ENCODE measurements around the gene CCL22. TPM values are rescaled to one million over a fixed set of nuclear protein-coding genes. Genes with fewer than 3 reads are reported as not detected.

Gene CCL22
- total and polyA plus RNA-seq, 2 donors = 1.8 to 11.0 TPM

- Histone ChIP-seq H3K9me3 (ENCODE audit: control insufficient read depth in 2 of 2, insufficient read depth in 1 of 2, low read length in 1 of 2) (no peaks in the 10 kb centered on the region), H3K4me1 (ENCODE audit: control insufficient read depth in 2 of 2, insufficient read depth in 2 of 2, low read length in 2 of 2) (peaks cover 0 to 13% of the 10 kb centered on the region in 2 donors), H3K27me3 (ENCODE audit: control insufficient read depth in 2 of 2, insufficient read depth in 1 of 2, low read length in 1 of 2) (peaks cover 2 to 12% of the 10 kb centered on the region in 2 donors), H3K27ac (ENCODE audit: low read depth in 1 of 2, low read length in 1 of 2) (no peak overlapping the region), H3K36me3 (ENCODE audit: control insufficient read depth in 2 of 2, insufficient read depth in 2 of 2, low read length in 1 of 2) (no peaks in the 10 kb centered on the region), H3K4me3 (ENCODE audit: low read length in 2 of 2) (no peak overlapping the region)
- 95% methylated on average over 7 of the region's 7 CpGs for WGBS
- DNase-seq (ENCODE audit: low read depth in 6 of 9, low spot score in 9 of 9) = no peak
These were observed 4.3 kb upstream of the CCL22 start for GRCh38 chr16:57354311-57354710.

DNA sequence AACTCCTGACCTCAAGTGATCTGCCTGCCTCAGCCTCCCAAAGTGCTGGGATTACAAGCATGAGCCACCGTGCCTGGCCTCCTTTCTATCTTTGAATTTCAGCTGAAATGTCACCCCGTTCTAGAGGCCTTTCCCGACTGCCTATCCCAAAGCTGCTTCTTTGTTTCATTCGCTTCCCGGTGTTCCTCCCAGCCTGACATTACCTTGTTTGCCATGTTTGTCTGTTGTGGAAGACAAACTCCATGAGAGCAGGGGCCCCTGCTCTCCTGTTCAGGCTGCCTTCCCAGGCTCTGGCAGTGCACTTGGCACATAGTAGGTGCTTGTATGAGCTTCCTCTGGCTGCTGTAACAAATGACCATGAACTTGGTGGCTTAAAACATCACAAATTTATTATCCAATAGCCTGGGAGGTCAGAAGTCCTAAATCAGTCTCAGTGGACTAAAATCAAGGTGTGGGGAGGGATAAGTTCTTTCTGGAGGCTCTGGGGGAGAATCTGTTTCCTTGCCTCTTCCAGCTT lies 2.6 kb upstream of the CCL22 start:
- 94% methylated on average over 5 of the region's 5 CpGs for WGBS
- Histone ChIP-seq H3K4me1 (ENCODE audit: control insufficient read depth in 2 of 2, insufficient read depth in 2 of 2, low read length in 2 of 2) (peaks cover 0 to 21% of the 10 kb centered on the region in 2 donors), H3K27me3 (ENCODE audit: control insufficient read depth in 2 of 2, insufficient read depth in 1 of 2, low read length in 1 of 2) (no peaks in the 10 kb centered on the region), H3K4me3 (ENCODE audit: low read length in 2 of 2) (no peak overlapping the region), H3K36me3 (ENCODE audit: control insufficient read depth in 2 of 2, insufficient read depth in 2 of 2, low read length in 1 of 2) (no peaks in the 10 kb centered on the region), H3K9me3 (ENCODE audit: control insufficient read depth in 2 of 2, insufficient read depth in 1 of 2, low read length in 1 of 2) (no peaks in the 10 kb centered on the region), H3K27ac (ENCODE audit: low read depth in 1 of 2, low read length in 1 of 2) (no peak overlapping the region)
- no peak for DNase-seq (ENCODE audit: low read depth in 6 of 9, low spot score in 9 of 9)

- DNase-seq (ENCODE audit: low read depth in 6 of 9, low spot score in 9 of 9) = no peak
These were observed 2.0 kb upstream of the CCL22 start for GRCh38 chr16:57356547-57356946.

DNA sequence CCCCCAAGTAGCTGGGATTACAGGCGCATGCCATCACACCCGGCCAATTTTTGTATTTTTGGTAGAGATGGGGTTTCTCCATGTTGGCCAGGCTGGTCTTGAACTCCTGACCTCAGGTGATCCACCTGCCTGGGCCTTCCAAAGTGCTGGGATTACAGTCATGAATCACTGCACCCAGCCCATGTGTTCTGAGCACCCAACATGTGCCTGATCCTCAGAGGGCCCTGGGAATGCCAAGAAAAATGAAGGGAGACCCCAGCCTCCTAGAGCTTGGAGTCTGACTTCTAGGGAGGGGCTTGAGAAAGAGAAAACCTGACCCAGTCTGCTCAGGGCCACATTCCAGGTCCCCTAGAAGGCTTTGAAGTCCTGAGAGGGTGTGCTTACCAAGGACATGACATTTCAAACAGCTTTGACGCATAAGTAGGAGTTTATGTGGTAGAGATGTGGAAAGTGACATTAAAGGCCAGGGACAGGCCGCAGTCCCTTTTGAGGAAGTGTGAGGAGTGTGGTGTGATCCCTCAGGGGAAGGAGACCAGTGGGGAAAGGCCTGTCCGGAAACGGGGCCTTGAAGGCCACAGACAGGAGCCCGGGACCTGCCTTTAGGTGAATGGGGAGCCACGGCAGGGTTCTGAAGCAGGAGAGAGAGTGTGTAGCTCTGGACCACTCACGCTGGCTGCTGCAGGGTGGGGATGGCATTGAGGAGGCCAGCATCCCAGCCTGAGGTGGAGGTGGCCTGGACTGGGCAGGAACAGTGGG lies 1.1 kb upstream of the CCL22 start:
- WGBS = 91% methylated on average over 9 of the region's 9 CpGs
- Histone ChIP-seq H3K4me1 (ENCODE audit: control insufficient read depth in 2 of 2, insufficient read depth in 2 of 2, low read length in 2 of 2) (peaks cover 7 to 37% of the 10 kb centered on the region in 2 donors), H3K4me3 (ENCODE audit: low read length in 2 of 2) (no peak overlapping the region), H3K9me3 (ENCODE audit: control insufficient read depth in 2 of 2, insufficient read depth in 1 of 2, low read length in 1 of 2) (no peaks in the 10 kb centered on the region), H3K27ac (ENCODE audit: low read depth in 1 of 2, low read length in 1 of 2) (no peak overlapping the region), H3K27me3 (ENCODE audit: control insufficient read depth in 2 of 2, insufficient read depth in 1 of 2, low read length in 1 of 2) (no peaks in the 10 kb centered on the region), H3K36me3 (ENCODE audit: control insufficient read depth in 2 of 2, insufficient read depth in 2 of 2, low read length in 1 of 2) (no peaks in the 10 kb centered on the region)
- no peak for DNase-seq (ENCODE audit: low read depth in 6 of 9, low spot score in 9 of 9)

More at GRCh38 chr16:57356547-57356946, 2.0 kb upstream of the CCL22 start:
- peaks cover 2 to 27% of the 10 kb centered on the region in 2 donors for H3K4me1 ChIP-seq (ENCODE audit: control insufficient read depth in 2 of 2, insufficient read depth in 2 of 2, low read length in 2 of 2)
- no peak overlapping the region for H3K4me3 ChIP-seq (ENCODE audit: low read length in 2 of 2)
- no peaks in the 10 kb centered on the region for H3K9me3 ChIP-seq (ENCODE audit: control insufficient read depth in 2 of 2, insufficient read depth in 1 of 2, low read length in 1 of 2)
- H3K27me3 ChIP-seq (ENCODE audit: control insufficient read depth in 2 of 2, insufficient read depth in 1 of 2, low read length in 1 of 2) = no peaks in the 10 kb centered on the region
- WGBS = 97% methylated on average over 4 of the region's 4 CpGs
- no peak overlapping the region for H3K27ac ChIP-seq (ENCODE audit: low read depth in 1 of 2, low read length in 1 of 2)
- H3K36me3 ChIP-seq (ENCODE audit: control insufficient read depth in 2 of 2, insufficient read depth in 2 of 2, low read length in 1 of 2) = no peaks in the 10 kb centered on the region

- H3K9me3 ChIP-seq (ENCODE audit: control insufficient read depth in 2 of 2, insufficient read depth in 1 of 2, low read length in 1 of 2) = peaks cover 0 to 2% of the 10 kb centered on the region in 2 donors
- H3K4me3 ChIP-seq (ENCODE audit: low read length in 2 of 2) = no peak overlapping the region
- no peaks in the 10 kb centered on the region for H3K36me3 ChIP-seq (ENCODE audit: control insufficient read depth in 2 of 2, insufficient read depth in 2 of 2, low read length in 1 of 2)
- 96% methylated on average over 7 of the region's 7 CpGs for WGBS
- no peak overlapping the region for H3K27ac ChIP-seq (ENCODE audit: low read depth in 1 of 2, low read length in 1 of 2)
- peaks cover 7 to 41% of the 10 kb centered on the region in 2 donors for H3K4me1 ChIP-seq (ENCODE audit: control insufficient read depth in 2 of 2, insufficient read depth in 2 of 2, low read length in 2 of 2)
- no peaks in the 10 kb centered on the region for H3K27me3 ChIP-seq (ENCODE audit: control insufficient read depth in 2 of 2, insufficient read depth in 1 of 2, low read length in 1 of 2)
- DNase-seq (ENCODE audit: low read depth in 6 of 9, low spot score in 9 of 9) = no peak
These were observed 530 bp upstream of the CCL22 start for GRCh38 chr16:57358086-57358420.

GRCh38 chr16:57360321-57360935 lies 1.8 kb downstream of the CCL22 start:
- Histone ChIP-seq H3K4me1 (ENCODE audit: control insufficient read depth in 2 of 2, insufficient read depth in 2 of 2, low read length in 2 of 2) (peaks cover 7 to 46% of the 10 kb centered on the region in 2 donors), H3K9me3 (ENCODE audit: control insufficient read depth in 2 of 2, insufficient read depth in 1 of 2, low read length in 1 of 2) (peaks cover 0 to 5% of the 10 kb centered on the region in 2 donors), H3K27ac (ENCODE audit: low read depth in 1 of 2, low read length in 1 of 2) (no peak overlapping the region), H3K27me3 (ENCODE audit: control insufficient read depth in 2 of 2, insufficient read depth in 1 of 2, low read length in 1 of 2) (no peaks in the 10 kb centered on the region), H3K4me3 (ENCODE audit: low read length in 2 of 2) (no peak overlapping the region), H3K36me3 (ENCODE audit: control insufficient read depth in 2 of 2, insufficient read depth in 2 of 2, low read length in 1 of 2) (no peaks in the 10 kb centered on the region)
- 97% methylated on average over 16 of the region's 16 CpGs for WGBS
- DNase-seq (ENCODE audit: low read depth in 6 of 9, low spot score in 9 of 9) = no peak

DNA sequence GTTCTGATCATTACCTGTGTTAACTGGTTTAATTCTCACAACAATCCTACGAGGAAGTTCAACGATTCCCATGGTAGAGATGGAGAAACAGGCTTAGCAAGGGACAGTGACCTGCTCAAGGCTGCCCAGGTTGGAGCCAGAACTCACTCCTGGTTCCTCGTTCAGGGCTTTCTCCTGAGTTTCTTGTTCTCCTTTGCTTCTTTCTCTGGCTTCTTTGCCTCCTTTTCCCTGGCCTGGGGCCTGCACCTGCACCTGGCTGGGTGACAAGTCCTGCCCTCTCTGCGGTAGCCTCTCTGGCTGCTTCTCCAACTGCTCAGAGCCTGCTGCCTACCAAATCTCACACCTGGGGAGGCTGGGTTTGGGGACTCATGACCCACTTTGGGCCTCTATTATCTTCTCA lies 2.8 kb downstream of the CCL22 start:
- WGBS = 76% methylated on average over 4 of the region's 4 CpGs
- DNase-seq (ENCODE audit: low read depth in 6 of 9, low spot score in 9 of 9) = peak in 8 of 9 donors; percentile 16 to 81 (median 42)
- peaks cover 0 to 3% of the 10 kb centered on the region in 2 donors for H3K27me3 ChIP-seq (ENCODE audit: control insufficient read depth in 2 of 2, insufficient read depth in 1 of 2, low read length in 1 of 2)
- H3K9me3 ChIP-seq (ENCODE audit: control insufficient read depth in 2 of 2, insufficient read depth in 1 of 2, low read length in 1 of 2) = peaks cover 0 to 5% of the 10 kb centered on the region in 2 donors
- H3K27ac ChIP-seq (ENCODE audit: low read depth in 1 of 2, low read length in 1 of 2) = peak overlapping the region in 1 of 2 donors; percentile 92
- H3K4me1 ChIP-seq (ENCODE audit: control insufficient read depth in 2 of 2, insufficient read depth in 2 of 2, low read length in 2 of 2) = peaks cover 7 to 46% of the 10 kb centered on the region in 2 donors
- H3K36me3 ChIP-seq (ENCODE audit: control insufficient read depth in 2 of 2, insufficient read depth in 2 of 2, low read length in 1 of 2) = no peaks in the 10 kb centered on the region
- no peak overlapping the region for H3K4me3 ChIP-seq (ENCODE audit: low read length in 2 of 2)

GRCh38 chr16:57364143-57364542 lies 5.6 kb downstream of the CCL22 start:
- H3K4me3 ChIP-seq (ENCODE audit: low read length in 2 of 2) = no peak overlapping the region
- peaks cover 0 to 7% of the 10 kb centered on the region in 2 donors for H3K27me3 ChIP-seq (ENCODE audit: control insufficient read depth in 2 of 2, insufficient read depth in 1 of 2, low read length in 1 of 2)
- H3K36me3 ChIP-seq (ENCODE audit: control insufficient read depth in 2 of 2, insufficient read depth in 2 of 2, low read length in 1 of 2) = no peaks in the 10 kb centered on the region
- 97% methylated on average over 3 of the region's 3 CpGs for WGBS
- H3K27ac ChIP-seq (ENCODE audit: low read depth in 1 of 2, low read length in 1 of 2) = no peak overlapping the region
- no peak for DNase-seq (ENCODE audit: low read depth in 6 of 9, low spot score in 9 of 9)
- peaks cover 0 to 5% of the 10 kb centered on the region in 2 donors for H3K9me3 ChIP-seq (ENCODE audit: control insufficient read depth in 2 of 2, insufficient read depth in 1 of 2, low read length in 1 of 2)
- peaks cover 7 to 37% of the 10 kb centered on the region in 2 donors for H3K4me1 ChIP-seq (ENCODE audit: control insufficient read depth in 2 of 2, insufficient read depth in 2 of 2, low read length in 2 of 2)

DNA sequence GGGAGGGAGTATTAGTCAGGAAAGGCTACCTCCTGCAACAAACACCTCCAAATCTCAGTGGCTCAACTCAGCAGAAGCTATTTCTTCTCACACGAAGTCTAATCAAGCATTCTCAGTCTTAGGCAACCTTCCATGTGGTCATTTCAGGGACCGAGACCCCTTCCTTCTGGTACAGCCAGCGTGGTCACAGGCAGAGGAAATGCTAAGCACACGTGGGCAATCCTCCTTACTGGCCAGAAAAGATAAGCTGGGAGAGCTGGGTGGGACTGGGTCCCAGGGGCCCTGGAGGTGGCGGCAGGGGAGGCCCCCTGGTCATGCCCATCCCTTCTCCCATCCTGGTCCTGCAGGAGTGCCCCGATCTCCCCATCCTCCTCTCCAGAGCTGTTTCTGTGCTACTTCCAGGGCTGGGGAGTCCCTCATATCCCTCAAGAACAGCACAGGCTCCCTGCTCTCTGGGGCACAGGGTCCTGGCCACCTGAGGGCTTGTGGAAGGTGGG lies 8.0 kb downstream of the CCL22 start:
- WGBS = 33% methylated on average over 6 of the region's 6 CpGs
- Histone ChIP-seq H3K9me3 (ENCODE audit: control insufficient read depth in 2 of 2, insufficient read depth in 1 of 2, low read length in 1 of 2) (peaks cover 0 to 5% of the 10 kb centered on the region in 2 donors), H3K36me3 (ENCODE audit: control insufficient read depth in 2 of 2, insufficient read depth in 2 of 2, low read length in 1 of 2) (no peaks in the 10 kb centered on the region), H3K4me1 (ENCODE audit: control insufficient read depth in 2 of 2, insufficient read depth in 2 of 2, low read length in 2 of 2) (peaks cover 4 to 19% of the 10 kb centered on the region in 2 donors), H3K27ac (ENCODE audit: low read depth in 1 of 2, low read length in 1 of 2) (no peak overlapping the region), H3K27me3 (ENCODE audit: control insufficient read depth in 2 of 2, insufficient read depth in 1 of 2, low read length in 1 of 2) (peaks cover 0 to 17% of the 10 kb centered on the region in 2 donors), H3K4me3 (ENCODE audit: low read length in 2 of 2) (no peak overlapping the region)
- DNase-seq (ENCODE audit: low read depth in 6 of 9, low spot score in 9 of 9) = no peak

All from thymus (tissue), 11 donors.